ENCODE results near the gene TRAPPC3.

The TRAPPC3 gene

GRCh38 chr1:36132029-36132428 lies 17.3 kb downstream of the TRAPPC3 start:
- no peak overlapping the region for H3K4me2 ChIP-seq (ENCODE audit: low read depth, low read length, poor library complexity, severe bottlenecking)
- no peak overlapping the region for H2AFZ ChIP-seq (ENCODE audit: low read depth, low read length, severe bottlenecking)
- H3K9me2 ChIP-seq (replicated peaks; ENCODE audit: insufficient read depth, low read length) = no peaks in the 10 kb centered on the region
- no peaks in the 10 kb centered on the region for H3K27me3 ChIP-seq (ENCODE audit: low read length)
- H3K9me3 ChIP-seq (ENCODE audit: insufficient read depth, low read length) = no peaks in the 10 kb centered on the region
- TF ChIP-seq EZH2phosphoT487 (conservative IDR thresholded peaks at IDR 0.05; ENCODE audit: low read length) (no peak), CTCF (IDR thresholded peaks at IDR 0.05; ENCODE audit: insufficient read depth, low read length, poor library complexity, severe bottlenecking) (no peak)
- H3K36me3 ChIP-seq (ENCODE audit: low read length) = no peaks in the 10 kb centered on the region
- no peak overlapping the region for H3K27ac ChIP-seq (ENCODE audit: low read depth, low read length)
- H3K79me2 ChIP-seq (ENCODE audit: insufficient read depth, low read length) = no peaks in the 10 kb centered on the region
- no peaks in the 10 kb centered on the region for H4K20me1 ChIP-seq (ENCODE audit: low read depth, low read length)
- H3F3A ChIP-seq (ENCODE audit: insufficient read depth) = no peaks in the 10 kb centered on the region
- H3K4me3 ChIP-seq (ENCODE audit: insufficient read depth, low read length, poor library complexity, severe bottlenecking) = no peak overlapping the region
- no peak overlapping the region for H3K9ac ChIP-seq (ENCODE audit: low read length)

- no peaks in the 10 kb centered on the region for H3K9me3 ChIP-seq (ENCODE audit: insufficient read depth, low read length)
- no peaks in the 10 kb centered on the region for H3K79me2 ChIP-seq (ENCODE audit: insufficient read depth, low read length)
- no peak overlapping the region for H3K9ac ChIP-seq (ENCODE audit: low read length)
- no peaks in the 10 kb centered on the region for H3K9me2 ChIP-seq (replicated peaks; ENCODE audit: insufficient read depth, low read length)
- H4K20me1 ChIP-seq (ENCODE audit: low read depth, low read length) = no peaks in the 10 kb centered on the region
- H3K27ac ChIP-seq (ENCODE audit: low read depth, low read length) = no peak overlapping the region
- no peak overlapping the region for H3K4me3 ChIP-seq (ENCODE audit: insufficient read depth, low read length, poor library complexity, severe bottlenecking)
- H2AFZ ChIP-seq (ENCODE audit: low read depth, low read length, severe bottlenecking) = no peak overlapping the region
- no peaks in the 10 kb centered on the region for H3K27me3 ChIP-seq (ENCODE audit: low read length)
- no peaks in the 10 kb centered on the region for H3K36me3 ChIP-seq (ENCODE audit: low read length)
- H3K4me2 ChIP-seq (ENCODE audit: low read depth, low read length, poor library complexity, severe bottlenecking) = no peak overlapping the region
- H3F3A ChIP-seq (ENCODE audit: insufficient read depth) = no peaks in the 10 kb centered on the region
- TF ChIP-seq EZH2phosphoT487 (conservative IDR thresholded peaks at IDR 0.05; ENCODE audit: low read length) = no peak
- no peak for TF ChIP-seq CTCF (IDR thresholded peaks at IDR 0.05; ENCODE audit: insufficient read depth, low read length, poor library complexity, severe bottlenecking)
Measured at GRCh38 chr1:36128905-36129206, 20.4 kb downstream of the TRAPPC3 start.

- Histone ChIP-seq H3K4me2 (ENCODE audit: low read depth, low read length, poor library complexity, severe bottlenecking) (no peak overlapping the region), H3K9ac (ENCODE audit: low read length) (no peak overlapping the region), H3K9me2 (replicated peaks; ENCODE audit: insufficient read depth, low read length) (no peaks in the 10 kb centered on the region), H3K27ac (ENCODE audit: low read depth, low read length) (no peak overlapping the region), H3K9me3 (ENCODE audit: insufficient read depth, low read length) (no peaks in the 10 kb centered on the region), H2AFZ (ENCODE audit: low read depth, low read length, severe bottlenecking) (no peak overlapping the region), H3K36me3 (ENCODE audit: low read length) (no peaks in the 10 kb centered on the region), H3K27me3 (ENCODE audit: low read length) (no peaks in the 10 kb centered on the region), H4K20me1 (ENCODE audit: low read depth, low read length) (no peaks in the 10 kb centered on the region), H3F3A (ENCODE audit: insufficient read depth) (no peaks in the 10 kb centered on the region), H3K4me3 (ENCODE audit: insufficient read depth, low read length, poor library complexity, severe bottlenecking) (no peak overlapping the region), H3K79me2 (ENCODE audit: insufficient read depth, low read length) (no peaks in the 10 kb centered on the region)
- TF ChIP-seq CTCF (IDR thresholded peaks at IDR 0.05; ENCODE audit: insufficient read depth, low read length, poor library complexity, severe bottlenecking) (no peak), EZH2phosphoT487 (conservative IDR thresholded peaks at IDR 0.05; ENCODE audit: low read length) (no peak)
Measured at GRCh38 chr1:36128126-36128904, 21.0 kb downstream of the TRAPPC3 start.

Data from SU-DHL-6 (cell line).